Stimulated activated naive CD8-positive, alpha-beta T cell treated with anti-CD3 and anti-CD28 coated beads, Interleukin-15, Interleukin-2, amounts not matched to agents 100 U/mL and 50 U/mL, for 24 hours (primary cell): ENCODE results near the gene CNST.
"Not testable (repeated sequence)": the region's sequence is repeated elsewhere in the genome, so short reads cannot be mapped to it uniquely, and the experiment has no call there.

Experiments
- ATAC-seq: fragments of 150-1000 bp; cut with Tn5 transposase; one replicate; pipeline ENCODE4 v1.10.0; 2021
- DNase-seq: peaks from one replicate; pipeline ENCODE4 v3.0.0; 2021

The CNST gene

GRCh38 chr1:246583448-246584185, 17.4 kb downstream of the CNST start:
- DNase-seq (no peak), ATAC-seq (no peak)

DNA sequence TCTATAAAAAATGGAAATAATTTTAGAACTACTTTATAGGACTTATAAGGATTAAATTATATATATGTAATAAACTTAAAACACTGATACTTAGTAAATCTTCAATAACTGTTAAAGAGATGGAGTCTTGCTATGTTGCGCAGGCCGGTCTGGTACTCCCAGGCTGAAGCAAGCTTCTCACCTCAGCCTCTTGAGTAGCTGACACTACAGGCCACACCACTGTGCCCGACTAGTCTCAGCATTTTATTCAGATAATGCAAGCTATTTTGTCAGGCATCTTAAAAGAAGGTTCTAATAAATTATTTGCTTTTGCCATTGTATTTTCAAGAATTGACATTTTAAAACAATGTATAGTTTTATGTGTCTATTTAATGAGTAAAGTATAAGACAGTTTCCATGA, 20.8 kb downstream of the CNST start:
- ATAC-seq (no peak), DNase-seq (no peak)

GRCh38 chr1:246587606-246588005, 21.4 kb downstream of the CNST start:
- ATAC-seq (no peak), DNase-seq (no peak)

GRCh38 chr1:246588159-246588721, 22.0 kb downstream of the CNST start:
- DNase-seq (no peak), ATAC-seq (peak; percentile 43)

GRCh38 chr1:246589919-246590318, 23.7 kb downstream of the CNST start:
- DNase-seq, ATAC-seq: not testable (repeated sequence)

GRCh38 chr1:246591047-246591446, 24.8 kb downstream of the CNST start:
- ATAC-seq (no peak), DNase-seq (no peak)

- DNase-seq (no peak), ATAC-seq (peak; percentile 52)
These were observed 25.2 kb downstream of the CNST start for GRCh38 chr1:246591504-246591903.

GRCh38 chr1:246591958-246592357, 25.7 kb downstream of the CNST start:
- DNase-seq (no peak), ATAC-seq (no peak)

DNA sequence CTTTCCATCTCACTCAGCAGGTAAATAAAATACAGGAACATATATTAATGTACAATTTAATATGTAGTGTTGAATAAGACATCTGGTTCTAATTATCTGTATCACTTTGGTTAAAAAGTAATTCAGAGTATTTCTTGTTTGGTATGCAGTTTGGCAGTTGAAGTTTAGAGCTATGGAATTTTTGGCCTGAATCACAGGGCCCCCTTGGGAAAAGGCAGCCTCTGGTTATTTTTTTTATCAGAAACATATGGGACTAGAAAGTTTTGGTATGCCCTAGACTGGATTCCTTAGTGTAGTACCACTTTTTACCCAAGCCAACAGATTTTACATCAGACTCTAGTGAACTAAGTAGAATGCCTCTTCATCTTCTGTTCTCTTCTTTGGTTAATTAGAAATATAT, 26.4 kb downstream of the CNST start:
- ATAC-seq (no peak), DNase-seq (no peak)

DNA sequence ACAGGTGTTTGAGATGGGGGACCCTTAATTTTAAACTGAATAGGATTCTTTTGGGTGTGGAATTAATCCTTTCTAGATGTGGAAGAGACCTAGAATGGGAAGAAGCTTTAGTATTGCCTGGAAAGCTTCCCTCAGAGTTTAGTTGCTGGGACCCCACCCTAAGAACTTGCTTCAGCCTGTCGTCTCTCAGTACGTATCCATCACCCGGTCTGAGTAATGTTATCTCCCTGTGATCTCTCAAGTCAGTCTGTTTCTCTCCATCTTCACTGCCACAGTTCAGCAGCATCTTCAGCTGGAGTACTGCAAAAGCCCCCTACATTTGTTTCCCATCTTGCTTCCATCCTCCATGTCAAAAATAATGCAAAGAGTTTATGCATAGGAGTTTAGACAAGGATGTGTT, 28.9 kb downstream of the CNST start:
- DNase-seq (no peak), ATAC-seq (no peak)

- no peak for DNase-seq
- no peak for ATAC-seq
These were observed 31.1 kb downstream of the CNST start for GRCh38 chr1:246597340-246597739.

- ATAC-seq (no peak), DNase-seq (no peak)
These were observed 31.7 kb downstream of the CNST start for GRCh38 chr1:246597971-246598370.

DNA sequence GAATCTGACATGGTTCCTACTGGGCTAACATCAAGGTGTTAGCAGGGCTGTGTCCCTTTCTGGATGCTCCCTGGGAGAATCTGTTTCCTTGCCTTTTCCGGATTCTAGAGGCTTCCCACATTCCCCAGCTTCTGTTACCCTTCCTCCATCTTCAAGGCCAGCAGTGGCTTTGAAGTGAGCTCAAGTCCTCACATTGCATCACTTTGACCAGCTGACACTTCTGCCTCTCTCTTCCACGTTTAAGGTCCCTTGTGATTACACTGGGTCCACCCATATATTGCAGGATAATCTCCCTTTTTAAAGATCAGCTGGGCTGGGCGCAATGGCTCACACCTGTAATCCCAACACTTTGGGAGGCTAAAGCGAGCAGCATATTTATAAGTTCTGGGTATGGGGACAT, 33.1 kb downstream of the CNST start:
- no peak for ATAC-seq

DNA sequence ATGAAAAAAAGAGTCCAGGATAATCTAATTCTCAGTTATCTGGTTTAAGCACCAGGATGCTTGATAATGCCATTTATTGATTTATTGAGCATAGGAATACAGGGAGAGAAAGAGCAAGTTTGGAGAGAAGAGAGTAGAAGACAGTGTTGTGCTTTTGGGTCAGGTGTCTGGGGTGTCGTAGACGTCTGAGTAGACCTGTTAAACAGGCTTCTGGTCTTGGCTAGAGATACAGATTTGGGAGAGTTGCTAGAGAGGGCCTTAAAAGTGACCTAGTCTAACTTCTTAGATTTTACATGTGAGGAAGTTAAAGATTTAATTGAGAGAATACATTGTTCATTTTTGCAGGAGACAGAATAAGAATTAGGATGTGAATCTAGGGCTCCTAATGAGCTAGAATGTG, 34.3 kb downstream of the CNST start:
- no peak for DNase-seq

More for the DNA sequence above, 33.1 kb downstream of the CNST start:
- DNase-seq, result no peak

GRCh38 chr1:246602194-246602593, 35.9 kb downstream of the CNST start:
- ATAC-seq (peak; percentile 92), DNase-seq (peak; percentile 17)

More for the DNA sequence above, 34.3 kb downstream of the CNST start:
- ATAC-seq, result no peak

GRCh38 chr1:246605231-246605630, 39.0 kb downstream of the CNST start:
- ATAC-seq, DNase-seq: not testable (repeated sequence)

DNA sequence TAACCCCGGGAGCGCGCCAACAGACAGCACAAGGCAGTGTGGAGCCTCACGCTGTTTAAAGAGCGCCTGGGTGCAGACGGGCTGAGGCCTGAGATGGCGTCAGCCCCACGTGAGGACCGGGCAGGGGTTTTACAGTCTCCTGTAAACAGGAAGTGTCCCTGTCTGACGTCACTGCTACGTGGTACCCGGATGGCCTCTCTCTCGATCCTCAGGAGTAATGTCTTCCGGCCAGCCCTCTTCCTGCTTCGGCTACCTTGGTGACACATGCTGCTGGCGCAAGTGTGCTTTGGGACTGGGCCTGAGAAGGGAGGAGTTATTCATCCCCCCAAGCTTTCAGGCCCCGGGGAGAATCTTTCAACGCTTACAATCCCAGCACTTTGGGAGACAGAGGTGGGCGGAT, 41.2 kb downstream of the CNST start:
- no peak for DNase-seq
- no peak for ATAC-seq

GRCh38 chr1:246608616-246609376, 42.5 kb downstream of the CNST start:
- DNase-seq, result peak; percentile 42

GRCh38 chr1:246609632-246610031, 43.4 kb downstream of the CNST start:
- no peak for ATAC-seq
- no peak for DNase-seq

More at GRCh38 chr1:246608616-246609376, 42.5 kb downstream of the CNST start:
- peak; percentile 84 for ATAC-seq

DNA sequence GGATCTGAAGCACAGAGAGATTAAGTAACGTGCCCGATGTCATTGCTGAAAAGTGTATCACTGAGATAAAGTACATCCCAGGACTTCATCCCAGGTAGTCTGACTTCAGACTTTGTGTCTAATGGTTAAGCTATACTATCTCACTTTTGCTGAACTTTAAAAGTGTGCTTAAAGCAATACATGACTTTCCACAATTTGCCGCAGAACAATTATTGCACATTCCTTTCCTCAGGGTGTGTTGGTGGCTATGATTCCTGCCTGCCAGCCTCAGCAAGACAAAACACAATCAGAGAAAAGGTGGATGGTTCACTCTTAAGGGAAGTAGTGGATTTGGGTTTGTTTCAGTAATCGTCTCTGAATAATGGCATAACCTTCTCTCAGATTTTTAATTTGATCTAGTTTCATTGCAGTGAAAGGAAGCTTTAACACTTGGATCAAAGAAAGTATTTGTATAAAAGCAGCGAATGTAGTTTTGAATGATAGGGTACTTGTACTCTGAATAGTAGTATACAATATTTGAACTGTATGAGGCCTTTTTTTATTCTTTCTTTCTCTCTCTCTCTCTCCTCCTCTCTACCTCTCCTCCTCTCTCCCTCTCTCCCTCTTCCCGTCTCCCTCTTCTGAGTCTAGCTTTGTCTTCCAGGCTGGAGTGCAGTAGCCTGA, 47.0 kb downstream of the CNST start:
- no peak for DNase-seq
- no peak for ATAC-seq

DNA sequence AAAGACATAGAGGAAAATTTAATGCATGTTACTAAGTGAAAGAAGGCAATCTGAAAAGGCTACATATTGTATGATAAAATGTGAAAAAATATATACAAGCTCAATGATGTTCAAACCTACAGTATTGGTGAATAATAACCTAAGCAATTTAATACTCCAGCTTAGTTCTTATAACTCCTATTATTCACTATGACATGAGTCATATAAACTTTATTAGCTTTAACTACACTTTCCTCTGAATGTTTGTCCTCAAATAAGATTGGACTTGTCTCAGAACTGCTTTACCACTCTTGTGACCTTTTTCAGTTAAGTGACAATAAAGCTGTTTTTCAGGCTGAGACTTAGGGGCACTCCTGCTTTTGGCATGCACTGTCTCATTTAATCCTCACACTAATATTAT, 50.9 kb downstream of the CNST start:
- DNase-seq, result no peak
- no peak for ATAC-seq

DNA sequence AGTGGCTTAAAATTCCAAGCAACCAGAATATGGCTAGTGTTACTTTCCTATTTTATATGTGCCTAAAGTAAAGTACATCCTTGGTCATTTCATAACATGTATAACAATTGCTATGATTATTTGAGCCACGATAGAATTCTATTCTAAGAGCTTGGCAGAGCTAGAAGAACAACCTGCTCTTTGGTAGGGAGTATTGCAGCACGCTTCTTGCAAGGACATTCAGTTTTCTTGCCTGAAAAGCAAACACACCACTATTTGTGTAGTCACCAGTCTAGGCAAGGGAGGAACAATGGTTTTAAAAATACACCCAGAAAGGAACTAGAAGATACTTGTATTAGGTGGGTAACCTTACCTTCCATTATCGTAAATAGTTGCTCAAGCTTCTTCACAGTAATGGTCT, 51.5 kb downstream of the CNST start:
- DNase-seq (no peak), ATAC-seq (no peak)
